ENCODE data around the gene AIF1L. TPM values are rescaled to one million over a fixed set of nuclear protein-coding genes. Genes with fewer than 3 reads are reported as not detected.
"Not testable (repeated sequence)": the region's sequence is repeated elsewhere in the genome, so short reads cannot be mapped to it uniquely, and the experiment has no call there.

AIF1L gene
- total RNA-seq, 1 donor: 0.45 TPM

GRCh38 chr9:131107760-131108159, 11.4 kb downstream of the AIF1L start:
- no peak overlapping the region for H3K4me3 ChIP-seq (ENCODE audit: low read depth, low read length)
- TF ChIP-seq CTCF (IDR thresholded peaks at IDR 0.05; ENCODE audit: insufficient read depth, low read length): no peak
- no peak for DNase-seq (ENCODE audit: low read depth)

GRCh38 chr9:131111186-131111853, 15.0 kb downstream of the AIF1L start:
- DNase-seq (ENCODE audit: low read depth): no peak
- TF ChIP-seq CTCF (IDR thresholded peaks at IDR 0.05; ENCODE audit: insufficient read depth, low read length): no peak
- no peak overlapping the region for H3K4me3 ChIP-seq (ENCODE audit: low read depth, low read length)

GRCh38 chr9:131111854-131112311, 15.6 kb downstream of the AIF1L start:
- H3K4me3 ChIP-seq (ENCODE audit: low read depth, low read length): no peak overlapping the region
- no peak for TF ChIP-seq CTCF (IDR thresholded peaks at IDR 0.05; ENCODE audit: insufficient read depth, low read length)
- DNase-seq (ENCODE audit: low read depth): no peak

GRCh38 chr9:131112374-131113154, 16.2 kb downstream of the AIF1L start:
- no peak for DNase-seq (ENCODE audit: low read depth)
- no peak for TF ChIP-seq CTCF (IDR thresholded peaks at IDR 0.05; ENCODE audit: insufficient read depth, low read length)
- H3K4me3 ChIP-seq (ENCODE audit: low read depth, low read length): no peak overlapping the region

GRCh38 chr9:131113655-131114054, 17.3 kb downstream of the AIF1L start:
- H3K4me3 ChIP-seq (ENCODE audit: low read depth, low read length): no peak overlapping the region
- DNase-seq (ENCODE audit: low read depth): no peak
- TF ChIP-seq CTCF (IDR thresholded peaks at IDR 0.05; ENCODE audit: insufficient read depth, low read length): no peak

GRCh38 chr9:131114084-131114535, 17.8 kb downstream of the AIF1L start:
- DNase-seq (ENCODE audit: low read depth): no peak
- no peak overlapping the region for H3K4me3 ChIP-seq (ENCODE audit: low read depth, low read length)
- no peak for TF ChIP-seq CTCF (IDR thresholded peaks at IDR 0.05; ENCODE audit: insufficient read depth, low read length)

GRCh38 chr9:131115360-131115742, 19.0 kb downstream of the AIF1L start:
- not testable (repeated sequence) for DNase-seq (ENCODE audit: low read depth); H3K4me3 ChIP-seq (ENCODE audit: low read depth, low read length)
